Endodermal cell (in vitro differentiated cells): ENCODE data around the gene SLC22A3. TPM values are rescaled to one million over a fixed set of nuclear protein-coding genes. Genes with fewer than 3 reads are reported as not detected.
"Not testable (repeated sequence)": the region's sequence is repeated elsewhere in the genome, so short reads cannot be mapped to it uniquely, and the experiment has no call there.

ENCODE experiments used
- DNase-seq: peaks from one replicate; pipeline ENCODE4 v3.0.0-alpha.2; 2017
- H3K27ac ChIP-seq: 2 replicates; pipeline ENCODE4 v1.5.1; 2013; ENCODE audit warnings: mild to moderate bottlenecking, low read depth, low read length, moderate library complexity
- H3K27me3 ChIP-seq: 2 replicates; pipeline ENCODE4 v1.6.1; 2013; ENCODE audit warnings: mild to moderate bottlenecking, low read length, moderate library complexity; ENCODE audit not compliant: insufficient read depth, control insufficient read depth, poor library complexity, severe bottlenecking
- H3K36me3 ChIP-seq: 2 replicates; pipeline ENCODE4 v1.7.0; 2013; ENCODE audit warnings: mild to moderate bottlenecking, low read length, moderate library complexity; ENCODE audit not compliant: control insufficient read depth, insufficient read depth
- H3K4me1 ChIP-seq: one replicate; pipeline ENCODE4 v1.7.0; 2013; ENCODE audit warnings: low read length; ENCODE audit not compliant: control insufficient read depth, insufficient read depth
- H3K4me3 ChIP-seq: 2 replicates; pipeline ENCODE4 v1.5.1; 2013; ENCODE audit warnings: mild to moderate bottlenecking, low read length, moderate library complexity
- H3K9ac ChIP-seq: 2 replicates; pipeline ENCODE4 v1.6.1; 2013; ENCODE audit warnings: mild to moderate bottlenecking, low read length, moderate library complexity; ENCODE audit not compliant: poor library complexity, severe bottlenecking; ENCODE audit errors: extremely low read depth
- H3K9me3 ChIP-seq: 2 replicates; pipeline ENCODE4 v1.6.1; 2013; ENCODE audit warnings: mild to moderate bottlenecking, low read length, moderate library complexity; ENCODE audit not compliant: control insufficient read depth
- H3K27ac Mint-ChIP-seq: 2 replicates; pipeline ENCODE4 v1.8.0; 2020; ENCODE audit warnings: mixed read lengths
- H3K27me3 Mint-ChIP-seq: 2 replicates; pipeline ENCODE4 v1.8.0; 2021; ENCODE audit warnings: mild to moderate bottlenecking, mixed read lengths; ENCODE audit not compliant: insufficient read depth
- H3K36me3 Mint-ChIP-seq: 2 replicates; pipeline ENCODE4 v1.8.0; 2020; ENCODE audit warnings: low read depth, mixed read lengths
- H3K4me1 Mint-ChIP-seq: 2 replicates; pipeline ENCODE4 v1.8.0; 2020; ENCODE audit warnings: mixed read lengths
- H3K4me3 Mint-ChIP-seq: 2 replicates; pipeline ENCODE4 v1.8.0; 2020; ENCODE audit warnings: mild to moderate bottlenecking, moderate library complexity, mixed read lengths
- H3K9me3 Mint-ChIP-seq: 2 replicates; pipeline ENCODE4 v1.8.0; 2020; ENCODE audit warnings: mild to moderate bottlenecking, mixed read lengths
- WGBS, 2 experiments: methylation state at CpG; one replicate each; pipeline versions ENCODE4 v1.1.5 to v1.1.7; 2013; ENCODE audit warnings: missing lambda C conversion rate in 2 of 2, mixed read lengths in 1 of 2; ENCODE audit not compliant: insufficient coverage in 1 of 2, insufficient read length in 1 of 2; 5-methylcytosine and 5-hydroxymethylcytosine counted together
- total RNA-seq, 2 donors: library from RNA; stranded (reverse); fragmentation: NEBNext Ultra II Directional in 1 of 2; extraction: Animal tissue kit (Norgen Biotek cat#: 25700) in 1 of 2; gene quantifications; 2 replicates in 1 of 2; 3 replicates in 1 of 2; pipeline ENCODE4 v1.2.1, GENCODE V29; 2021
- TF ChIP-seq, protein P1 (sequence below): fragments of 200-600 bp; sonication (generic); conservative IDR thresholded peaks from 2 replicates; pipeline ENCODE4 v1.5.0; 2021; ENCODE audit warnings: antibody characterized with exemption, mild to moderate bottlenecking

SLC22A3 gene
- total RNA-seq, 2 donors from 2014 or later = 3.1 to 7.4 TPM

DNA sequence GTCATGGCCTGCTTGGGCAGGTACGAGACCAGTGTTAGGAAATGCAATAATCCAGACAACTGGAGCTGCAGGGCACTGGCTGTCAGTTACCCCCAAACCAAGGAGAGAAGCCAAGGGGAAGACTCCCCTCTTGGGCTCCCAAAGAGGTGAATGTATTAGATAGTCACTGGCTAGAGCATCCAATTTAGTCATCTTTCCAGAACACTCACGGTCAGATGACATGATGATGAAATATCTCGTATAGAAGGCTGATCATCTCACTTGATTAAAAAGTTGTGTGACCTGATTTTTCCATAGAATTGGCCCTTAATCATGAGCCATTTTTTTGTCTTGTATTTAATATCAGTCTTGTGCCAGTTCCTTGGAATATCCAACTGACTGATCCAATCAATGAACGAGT lies 40.7 kb downstream of the SLC22A3 start:
- Mint-ChIP-seq H3K36me3 (no peaks in the 10 kb centered on the region), H3K4me3 (no peak overlapping the region), H3K4me1 (peaks cover 1% of the 10 kb centered on the region), H3K9me3 (peaks cover 4% of the 10 kb centered on the region), H3K27me3 (no peaks in the 10 kb centered on the region), H3K27ac (no peak overlapping the region)
- TF ChIP-seq, protein P1, sequence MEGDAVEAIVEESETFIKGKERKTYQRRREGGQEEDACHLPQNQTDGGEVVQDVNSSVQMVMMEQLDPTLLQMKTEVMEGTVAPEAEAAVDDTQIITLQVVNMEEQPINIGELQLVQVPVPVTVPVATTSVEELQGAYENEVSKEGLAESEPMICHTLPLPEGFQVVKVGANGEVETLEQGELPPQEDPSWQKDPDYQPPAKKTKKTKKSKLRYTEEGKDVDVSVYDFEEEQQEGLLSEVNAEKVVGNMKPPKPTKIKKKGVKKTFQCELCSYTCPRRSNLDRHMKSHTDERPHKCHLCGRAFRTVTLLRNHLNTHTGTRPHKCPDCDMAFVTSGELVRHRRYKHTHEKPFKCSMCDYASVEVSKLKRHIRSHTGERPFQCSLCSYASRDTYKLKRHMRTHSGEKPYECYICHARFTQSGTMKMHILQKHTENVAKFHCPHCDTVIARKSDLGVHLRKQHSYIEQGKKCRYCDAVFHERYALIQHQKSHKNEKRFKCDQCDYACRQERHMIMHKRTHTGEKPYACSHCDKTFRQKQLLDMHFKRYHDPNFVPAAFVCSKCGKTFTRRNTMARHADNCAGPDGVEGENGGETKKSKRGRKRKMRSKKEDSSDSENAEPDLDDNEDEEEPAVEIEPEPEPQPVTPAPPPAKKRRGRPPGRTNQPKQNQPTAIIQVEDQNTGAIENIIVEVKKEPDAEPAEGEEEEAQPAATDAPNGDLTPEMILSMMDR = no peak
- no peak for DNase-seq
- H3K36me3 ChIP-seq = no peaks in the 10 kb centered on the region
- H3K9ac ChIP-seq = no peak overlapping the region
- no peaks in the 10 kb centered on the region for H3K9me3 ChIP-seq
- WGBS, 2 experiments = 83 to 92% methylated on average over 4 of the region's 4 CpGs
- H3K27ac ChIP-seq = no peak overlapping the region
- no peak overlapping the region for H3K4me3 ChIP-seq
- no peaks in the 10 kb centered on the region for H3K4me1 ChIP-seq
- no peaks in the 10 kb centered on the region for H3K27me3 ChIP-seq

DNA sequence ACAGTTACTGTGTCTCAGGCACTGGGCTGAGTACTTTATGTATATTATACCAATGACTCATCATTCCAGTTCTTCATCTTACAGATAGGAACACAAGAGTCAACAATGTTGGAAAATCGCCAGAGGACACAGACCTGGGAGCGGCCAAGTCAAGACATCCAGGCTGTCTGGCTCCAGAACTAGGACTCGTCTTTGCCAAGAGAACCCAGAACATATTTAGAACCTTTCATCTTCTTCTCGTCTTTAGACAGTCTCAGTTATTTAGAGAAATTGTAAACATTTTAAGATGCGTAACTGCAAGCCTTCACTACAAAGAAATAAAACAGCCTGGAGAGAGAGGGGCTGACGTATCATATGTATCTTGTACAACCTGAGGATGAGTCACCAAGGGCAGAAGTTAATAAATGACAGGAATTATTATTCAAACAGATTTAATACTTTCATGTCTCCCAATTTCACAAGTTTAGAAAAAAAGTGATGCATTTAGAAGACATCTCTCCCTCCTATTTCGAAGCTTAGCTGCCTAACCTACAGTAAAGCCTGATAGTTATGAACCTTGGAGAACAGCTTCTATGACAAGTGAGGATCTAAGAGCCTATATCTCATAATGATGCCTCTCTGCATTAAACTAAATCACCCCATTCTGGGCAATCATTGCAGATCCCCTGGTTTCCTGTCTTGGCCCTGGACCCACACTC lies 43.4 kb downstream of the SLC22A3 start:
- H3K4me3 Mint-ChIP-seq = no peak overlapping the region
- no peak overlapping the region for H3K27ac ChIP-seq
- no peaks in the 10 kb centered on the region for H3K9me3 ChIP-seq
- no peak for DNase-seq
- no peaks in the 10 kb centered on the region for H3K36me3 ChIP-seq
- H3K36me3 Mint-ChIP-seq = no peaks in the 10 kb centered on the region
- TF ChIP-seq, protein P1 = no peak
- peaks cover 16% of the 10 kb centered on the region for H3K4me1 ChIP-seq
- no peak overlapping the region for H3K9ac ChIP-seq
- 96 to 100% methylated on average over 4 to 7 of the region's 7 CpGs for WGBS, 2 experiments
- H3K27ac Mint-ChIP-seq = no peak overlapping the region
- H3K9me3 Mint-ChIP-seq = peaks cover 4% of the 10 kb centered on the region
- H3K27me3 ChIP-seq = no peaks in the 10 kb centered on the region
- H3K4me1 Mint-ChIP-seq = peaks cover 11% of the 10 kb centered on the region
- H3K4me3 ChIP-seq = no peak overlapping the region
- no peaks in the 10 kb centered on the region for H3K27me3 Mint-ChIP-seq

DNA sequence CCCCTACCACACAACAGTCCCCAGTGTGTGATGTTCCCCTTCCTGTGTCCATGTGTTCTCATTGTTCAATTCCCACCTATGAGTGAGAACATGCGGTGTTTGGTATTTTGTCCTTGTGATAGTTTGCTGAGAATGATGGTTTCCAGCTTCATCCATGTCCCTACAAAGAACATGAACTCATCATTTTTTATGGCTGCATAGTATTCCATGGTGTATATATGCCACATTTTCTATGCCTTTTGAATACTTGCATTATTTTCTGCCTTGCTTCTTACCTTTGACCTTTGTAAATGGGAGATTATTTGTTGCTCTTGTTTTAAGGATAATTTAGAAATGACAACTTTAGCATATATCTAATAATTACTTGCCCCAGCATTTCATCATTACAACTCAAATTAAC lies 45.3 kb downstream of the SLC22A3 start:
- not testable (repeated sequence) for H3K27ac ChIP-seq, H3K4me3 Mint-ChIP-seq, H3K9me3 Mint-ChIP-seq, H3K9me3 ChIP-seq, H3K9ac ChIP-seq, H3K27me3 ChIP-seq, H3K27me3 Mint-ChIP-seq, H3K27ac Mint-ChIP-seq, DNase-seq, H3K36me3 Mint-ChIP-seq, H3K4me3 ChIP-seq, H3K36me3 ChIP-seq
- peaks cover 11% of the 10 kb centered on the region for H3K4me1 Mint-ChIP-seq
- H3K4me1 ChIP-seq = peaks cover 16% of the 10 kb centered on the region
- WGBS, 2 experiments = no CpG with 5 or more reads among the region's 1 CpG
